A172 (cell line): Measurements from ENCODE around the gene IRF2. TPM values are rescaled to one million over a fixed set of nuclear protein-coding genes. Genes with fewer than 3 reads are reported as not detected.
"Not testable (repeated sequence)": the region's sequence is repeated elsewhere in the genome, so short reads cannot be mapped to it uniquely, and the experiment has no call there.

ENCODE experiments used
- DNase-seq: peaks from one replicate; pipeline ENCODE4 v3.0.0-alpha.2; 2015; ENCODE audit warnings: low spot score
- total RNA-seq: library from RNA; depleted of rRNA; stranded (reverse); fragments of >200 nt; shearing (Covaris generic); gene quantifications from 2 replicates; pipeline ENCODE4 v1.2.3, GENCODE V29; 2014

IRF2 gene
- total RNA-seq, 1 experiment from 2014 or later: 22.6 TPM

GRCh38 chr4:184389978-184390900 lies 84.1 kb downstream of the IRF2 start:
- no peak for DNase-seq

- DNase-seq: no peak
Observed at GRCh38 chr4:184388106-184388505, 86.2 kb downstream of the IRF2 start.

GRCh38 chr4:184387351-184387750 lies 87.0 kb downstream of the IRF2 start:
- no peak for DNase-seq

- DNase-seq: no peak
Observed at GRCh38 chr4:184386271-184386781, 88.0 kb downstream of the IRF2 start.

GRCh38 chr4:184385705-184386141 lies 88.6 kb downstream of the IRF2 start:
- no peak for DNase-seq

GRCh38 chr4:184384810-184385557 lies 89.4 kb downstream of the IRF2 start:
- DNase-seq: no peak

- DNase-seq: peak; percentile 68
Observed at GRCh38 chr4:184384056-184384809, 90.1 kb downstream of the IRF2 start.

- peak; percentile 93 for DNase-seq
Observed at GRCh38 chr4:184383497-184384055, 90.8 kb downstream of the IRF2 start.

GRCh38 chr4:184382189-184382846 lies 92.0 kb downstream of the IRF2 start:
- DNase-seq: peak; percentile 27

- DNase-seq: no peak
Observed at GRCh38 chr4:184380707-184381106, 93.6 kb downstream of the IRF2 start.

- DNase-seq: not testable (repeated sequence)
Observed at GRCh38 chr4:184380214-184380613, 94.1 kb downstream of the IRF2 start.

GRCh38 chr4:184376923-184377322 lies 97.4 kb downstream of the IRF2 start:
- DNase-seq: no peak

- DNase-seq: no peak
Observed at GRCh38 chr4:184376126-184376838, 98.1 kb downstream of the IRF2 start.

GRCh38 chr4:184375623-184376022 lies 98.7 kb downstream of the IRF2 start:
- not testable (repeated sequence) for DNase-seq

GRCh38 chr4:184375027-184375426 lies 99.3 kb downstream of the IRF2 start:
- no peak for DNase-seq

GRCh38 chr4:184373886-184374405 lies 100.4 kb downstream of the IRF2 start:
- DNase-seq: no peak

- no peak for DNase-seq
Observed at GRCh38 chr4:184371390-184371787, 103.0 kb downstream of the IRF2 start.

- peak; percentile 14 for DNase-seq
Observed at GRCh38 chr4:184370711-184371389, 103.5 kb downstream of the IRF2 start.

- no peak for DNase-seq
Observed at GRCh38 chr4:184369871-184370270, 104.5 kb downstream of the IRF2 start.
